KMS-11 (cell line): Measurements from ENCODE around the gene CADM4.

Experiments used
- H2AFZ ChIP-seq: fragments of 200-600 bp; sonication (generic); 2 replicates; pipeline ENCODE4 v1.6.1; 2016; ENCODE audit warnings: antibody characterized with exemption, mixed run types, low read depth
- H3K27ac ChIP-seq: fragments of 200-600 bp; sonication (generic); 2 replicates; pipeline ENCODE4 v1.6.1; 2016; ENCODE audit warnings: mild to moderate bottlenecking, mixed run types
- H3K27me3 ChIP-seq: fragments of 200-600 bp; sonication (generic); 2 replicates; pipeline ENCODE4 v1.6.1; 2017; ENCODE audit warnings: mild to moderate bottlenecking, low read depth, mixed run types, moderate library complexity; ENCODE audit not compliant: insufficient read depth
- H3K36me3 ChIP-seq: fragments of 200-600 bp; sonication (generic); 2 replicates; pipeline ENCODE4 v1.6.1; 2017; ENCODE audit warnings: mild to moderate bottlenecking, mixed run types; ENCODE audit not compliant: insufficient read depth
- H3K4me1 ChIP-seq: fragments of 200-600 bp; sonication (generic); 2 replicates; pipeline ENCODE4 v1.6.1; 2016; ENCODE audit warnings: mild to moderate bottlenecking, low read depth, mixed run types; ENCODE audit not compliant: poor library complexity, severe bottlenecking
- H3K4me2 ChIP-seq: fragments of 200-600 bp; sonication (generic); 2 replicates; pipeline ENCODE4 v1.7.0; 2016; ENCODE audit warnings: mild to moderate bottlenecking, mixed run types
- H3K4me3 ChIP-seq: fragments of 200-600 bp; sonication (generic); IDR thresholded peaks from 2 replicates; pipeline ENCODE4 v1.6.1; 2017; ENCODE audit warnings: low read depth, low read length, mixed read lengths; ENCODE audit not compliant: insufficient read depth
- H3K79me2 ChIP-seq: fragments of 200-600 bp; sonication (generic); 2 replicates; pipeline ENCODE4 v1.6.1; 2016; ENCODE audit warnings: low read depth, mixed run types; ENCODE audit not compliant: insufficient read depth
- H3K9ac ChIP-seq: fragments of 200-600 bp; sonication (generic); 2 replicates; pipeline ENCODE4 v1.6.1; 2016; ENCODE audit warnings: mild to moderate bottlenecking, mixed run types
- H4K20me1 ChIP-seq: fragments of 200-600 bp; sonication (generic); 2 replicates; pipeline ENCODE4 v1.6.1; 2016; ENCODE audit warnings: mild to moderate bottlenecking, mixed run types; ENCODE audit not compliant: insufficient read depth
- CTCF ChIP-seq: fragments of 200-600 bp; sonication (generic); conservative IDR thresholded peaks from 2 replicates; pipeline ENCODE4 v1.6.1; 2017; ENCODE audit warnings: low read depth, mild to moderate bottlenecking, antibody characterized with exemption, low read length, moderate library complexity, mixed read lengths

The CADM4 gene

GRCh38 chr19:43667126-43667875 lies 27.7 kb upstream of the CADM4 start:
- H3K79me2 ChIP-seq = no peaks in the 10 kb centered on the region
- TF ChIP-seq CTCF = no peak
- peak overlapping the region; percentile 68; the same call in 1 of the 2 replicates for H2AFZ ChIP-seq
- peak overlapping the region; percentile 53; the same call in 1 of the 2 replicates for H3K4me2 ChIP-seq
- no peak overlapping the region for H3K27ac ChIP-seq
- H3K27me3 ChIP-seq = no peaks in the 10 kb centered on the region
- peak overlapping the region; percentile 41; the same call in 1 of the 2 replicates for H3K9ac ChIP-seq
- H3K4me1 ChIP-seq = no peaks in the 10 kb centered on the region
- no peaks in the 10 kb centered on the region for H3K36me3 ChIP-seq
- no peak overlapping the region for H3K4me3 ChIP-seq
- H4K20me1 ChIP-seq = no peaks in the 10 kb centered on the region

- Histone ChIP-seq H4K20me1 (no peaks in the 10 kb centered on the region), H3K36me3 (no peaks in the 10 kb centered on the region), H3K27me3 (no peaks in the 10 kb centered on the region), H3K4me3 (no peak overlapping the region), H2AFZ (no peak overlapping the region), H3K27ac (no peak overlapping the region), H3K9ac (no peak overlapping the region), H3K79me2 (no peaks in the 10 kb centered on the region), H3K4me2 (no peak overlapping the region), H3K4me1 (no peaks in the 10 kb centered on the region)
- TF ChIP-seq CTCF = no peak
Observed at GRCh38 chr19:43664018-43664417, 24.4 kb upstream of the CADM4 start.

- H3K4me3 ChIP-seq = no peak overlapping the region
- H3K79me2 ChIP-seq = no peaks in the 10 kb centered on the region
- H3K27me3 ChIP-seq = no peaks in the 10 kb centered on the region
- H3K27ac ChIP-seq = no peak overlapping the region
- H2AFZ ChIP-seq = no peak overlapping the region
- H4K20me1 ChIP-seq = no peaks in the 10 kb centered on the region
- TF ChIP-seq CTCF = 0 out of 2 replicates have a peak, but pooled peaks have one; percentile 15
- no peaks in the 10 kb centered on the region for H3K4me1 ChIP-seq
- H3K9ac ChIP-seq = no peak overlapping the region
- no peaks in the 10 kb centered on the region for H3K36me3 ChIP-seq
- no peak overlapping the region for H3K4me2 ChIP-seq
Observed at GRCh38 chr19:43662487-43662886, 22.8 kb upstream of the CADM4 start.

GRCh38 chr19:43660971-43661360 lies 21.3 kb upstream of the CADM4 start:
- H3K27ac ChIP-seq = no peak overlapping the region
- no peak overlapping the region for H2AFZ ChIP-seq
- H3K4me2 ChIP-seq = no peak overlapping the region
- H4K20me1 ChIP-seq = no peaks in the 10 kb centered on the region
- no peak for TF ChIP-seq CTCF
- no peak overlapping the region for H3K4me3 ChIP-seq
- H3K36me3 ChIP-seq = no peaks in the 10 kb centered on the region
- no peak overlapping the region for H3K9ac ChIP-seq
- no peaks in the 10 kb centered on the region for H3K79me2 ChIP-seq
- H3K27me3 ChIP-seq = no peaks in the 10 kb centered on the region
- no peaks in the 10 kb centered on the region for H3K4me1 ChIP-seq
